GM19372 (cell line): ENCODE data around the gene MRTFA.

Source experiments
- ATAC-seq: cut with Tn5 transposase; IDR thresholded peaks from one replicate; pipeline ENCODE4 v1.9.1; 2021; ENCODE audit warnings: mild to moderate bottlenecking, low read depth, moderate library complexity; ENCODE audit not compliant: unreplicated experiment

Gene MRTFA

DNA sequence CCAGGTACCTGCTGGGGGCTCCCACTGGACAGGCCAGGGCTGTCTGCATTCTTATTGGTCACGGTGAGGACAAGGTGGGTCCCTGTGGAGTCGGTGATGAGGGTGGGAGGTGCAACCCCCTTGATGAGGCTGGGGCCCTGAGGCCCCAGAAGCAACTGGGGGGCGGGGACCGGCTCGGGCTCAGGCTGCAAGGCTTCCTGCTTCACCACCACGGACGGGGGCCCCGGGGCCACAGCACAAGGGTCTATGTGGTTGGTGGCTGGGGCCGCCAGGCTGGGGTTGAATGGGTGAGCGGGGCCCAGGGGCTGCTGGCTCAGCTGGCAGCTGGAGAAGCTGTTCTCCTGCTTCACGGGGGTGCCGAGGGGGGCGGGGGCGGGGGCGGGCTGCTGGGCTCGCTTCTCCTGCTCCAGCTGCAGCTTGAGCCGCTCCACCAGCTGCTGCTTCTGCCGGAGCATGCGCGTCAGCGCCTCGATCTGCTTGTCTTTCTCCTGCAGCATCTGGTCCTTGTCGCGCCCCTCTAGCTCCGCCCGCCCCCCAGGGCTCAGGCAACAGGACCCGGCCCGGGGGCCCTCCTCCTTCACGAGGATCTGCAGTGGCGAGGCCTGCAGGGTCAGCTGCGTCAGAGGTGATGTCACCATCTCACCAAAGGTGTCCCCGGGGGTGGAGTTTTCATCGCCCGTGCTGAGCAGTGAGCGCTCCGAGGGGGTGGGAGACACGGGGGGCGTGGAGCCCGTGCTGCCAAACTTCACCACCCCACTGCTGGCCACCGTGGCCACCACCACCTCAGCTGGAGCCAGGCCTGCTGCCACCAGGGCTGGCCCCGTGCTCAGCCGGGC, 217.9 kb downstream of the MRTFA start:
- no peak for ATAC-seq

DNA sequence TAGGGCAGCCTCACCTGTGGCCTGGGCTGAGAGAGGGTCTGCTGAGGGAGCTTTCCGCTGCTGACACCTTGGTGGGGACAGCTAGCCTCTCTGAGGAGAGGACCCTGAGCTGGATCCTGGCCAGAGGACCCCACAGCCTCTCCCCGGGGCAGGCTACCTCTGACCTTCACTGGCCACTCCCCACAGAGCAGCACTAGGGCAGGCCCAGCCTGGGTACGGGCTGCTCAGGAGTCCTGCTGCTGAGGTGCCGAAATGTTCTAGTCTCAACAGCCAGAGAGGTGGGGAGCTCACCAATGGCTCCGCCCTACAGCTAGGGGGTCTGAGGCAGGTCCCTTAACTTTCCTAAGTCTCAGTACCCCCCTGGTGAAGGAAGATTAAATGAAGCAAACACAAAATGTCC, 218.6 kb downstream of the MRTFA start:
- no peak for ATAC-seq

DNA sequence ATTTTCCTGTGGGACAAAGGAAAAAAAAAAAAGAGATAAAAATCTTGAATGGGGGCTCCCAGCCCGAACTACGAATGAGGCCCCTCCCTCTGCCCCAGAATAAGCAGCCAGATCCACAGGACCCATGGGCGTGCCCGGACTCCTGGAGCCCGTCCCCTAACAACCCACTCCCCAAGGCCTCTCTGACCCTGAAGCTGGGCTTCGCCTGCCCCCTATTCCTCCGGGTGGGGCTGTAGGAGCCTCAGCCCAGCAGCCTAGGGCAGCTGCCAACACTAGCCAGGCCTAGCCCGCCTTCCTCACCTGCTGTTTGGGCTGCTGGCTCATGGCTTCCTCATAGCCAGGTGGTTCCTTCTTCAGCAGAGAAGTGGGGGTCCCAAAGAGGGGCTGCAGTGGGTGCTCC, 219.5 kb downstream of the MRTFA start:
- ATAC-seq: no peak

DNA sequence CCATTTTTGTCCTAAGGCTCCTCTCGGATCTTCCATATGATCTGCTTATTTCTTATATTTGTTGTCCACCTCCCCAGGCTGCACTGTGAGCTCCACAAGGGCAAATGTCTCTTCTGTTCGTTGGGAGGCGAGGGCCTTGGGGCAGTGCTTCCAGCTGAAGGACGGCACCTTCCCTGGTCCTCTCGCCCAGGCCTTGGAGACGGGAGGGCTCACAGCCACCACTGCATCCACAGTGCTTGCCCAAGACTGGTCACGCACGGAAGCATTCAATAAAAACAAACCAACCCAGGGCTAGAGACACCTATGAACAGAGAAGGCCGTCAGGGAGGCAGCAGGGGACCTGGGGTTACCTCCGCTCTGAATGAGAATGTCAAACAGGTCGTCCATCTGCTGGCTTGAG, 219.9 kb downstream of the MRTFA start:
- ATAC-seq: no peak

DNA sequence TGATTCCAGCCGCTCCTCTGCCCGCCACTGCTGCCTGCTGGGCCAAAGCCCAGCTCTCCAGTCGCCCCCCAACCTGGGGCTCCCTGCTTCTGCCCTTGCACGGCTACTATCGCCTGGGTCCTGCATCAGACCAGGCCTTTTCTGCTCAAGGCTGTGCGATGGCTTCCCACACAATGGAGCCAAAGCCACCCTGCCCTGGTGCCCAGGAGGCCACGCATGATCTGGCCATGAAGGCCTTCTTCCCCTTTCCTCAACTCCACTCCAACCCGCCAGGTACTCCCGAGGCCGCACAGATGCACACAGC, 220.3 kb downstream of the MRTFA start:
- no peak for ATAC-seq

DNA sequence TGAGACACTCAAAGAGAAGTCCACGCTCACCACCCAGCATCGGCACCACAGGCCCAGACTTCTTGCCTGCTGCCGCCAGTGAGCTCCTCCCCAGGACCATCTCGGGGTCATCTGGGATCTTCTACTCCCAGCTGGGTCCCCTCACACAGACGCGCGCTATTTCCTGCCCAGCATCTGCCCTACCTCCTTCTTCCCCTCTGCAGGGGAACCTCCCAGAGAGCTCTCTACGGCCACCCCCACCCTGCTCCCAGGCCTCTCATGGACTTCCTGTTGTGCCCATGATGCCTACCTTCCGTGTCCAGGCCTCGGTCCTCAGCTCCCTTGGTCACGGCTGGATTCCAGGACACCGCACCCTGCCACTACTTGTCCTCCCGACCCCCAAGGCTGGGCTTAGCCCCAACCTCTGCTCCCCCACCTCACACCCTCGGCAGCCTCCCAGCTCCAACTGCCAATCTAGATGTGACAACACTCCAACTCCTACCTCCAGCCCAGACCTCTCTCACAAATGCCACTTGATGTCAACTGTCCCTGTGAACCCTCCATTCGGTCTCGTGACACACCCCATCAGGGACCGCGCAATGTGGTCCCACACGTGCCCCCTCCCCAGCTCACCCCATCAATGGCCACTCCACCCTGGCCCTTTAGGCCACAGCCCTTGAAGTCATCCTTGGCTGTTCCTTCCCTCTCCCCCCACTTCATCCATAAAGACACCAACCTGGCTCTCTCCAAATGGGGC, 220.8 kb downstream of the MRTFA start:
- no peak for ATAC-seq

DNA sequence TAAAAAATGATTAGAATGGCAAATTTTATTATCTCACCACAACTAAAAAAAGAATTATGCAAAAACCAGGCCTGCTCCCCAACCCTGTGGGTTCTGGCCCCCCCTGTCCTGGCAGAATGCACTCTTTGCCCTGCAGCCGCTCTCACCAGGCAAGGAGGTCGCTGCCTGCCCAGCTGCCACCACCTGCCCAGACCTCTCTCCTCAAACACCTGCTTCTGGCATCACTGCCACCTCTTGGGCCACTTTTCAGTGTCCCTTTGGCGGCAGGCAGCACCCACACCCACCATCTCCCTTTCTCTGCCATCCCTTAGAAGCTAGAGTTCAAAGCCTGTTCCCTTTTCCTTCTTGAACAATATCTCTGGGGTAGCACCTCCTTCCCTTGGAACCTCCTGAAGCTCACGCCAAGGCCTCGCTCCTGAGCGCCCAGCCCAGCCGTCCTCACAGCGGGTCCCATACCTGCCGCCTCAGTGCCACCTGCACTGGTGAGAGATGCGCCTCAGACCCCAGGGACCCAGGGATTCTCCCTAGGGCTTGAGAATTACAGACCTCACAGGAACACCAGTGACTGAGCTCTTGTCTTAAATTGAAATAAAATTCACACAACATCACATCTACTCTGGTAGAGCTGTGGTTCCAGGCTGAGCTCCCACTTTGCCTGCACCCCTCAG, 221.5 kb downstream of the MRTFA start:
- ATAC-seq: no peak

DNA sequence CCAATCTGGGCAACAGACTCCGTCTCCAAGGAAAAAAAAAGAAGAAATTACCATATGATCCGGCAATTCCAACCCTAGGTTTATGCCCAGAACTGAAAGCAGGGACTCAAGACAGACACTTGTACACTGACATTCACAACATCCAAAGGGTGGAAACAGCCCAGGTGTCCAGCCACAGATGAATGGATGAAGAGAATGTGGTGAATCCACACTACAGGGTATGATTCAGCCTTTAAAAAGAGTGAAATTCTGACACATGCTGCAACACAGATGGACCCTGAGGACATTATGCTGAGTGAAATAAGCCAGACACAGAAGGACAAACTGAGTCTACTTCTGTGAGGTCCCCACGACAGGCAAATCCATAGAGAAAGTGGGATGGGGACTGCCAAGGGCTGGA, 222.2 kb downstream of the MRTFA start:
- no peak for ATAC-seq

DNA sequence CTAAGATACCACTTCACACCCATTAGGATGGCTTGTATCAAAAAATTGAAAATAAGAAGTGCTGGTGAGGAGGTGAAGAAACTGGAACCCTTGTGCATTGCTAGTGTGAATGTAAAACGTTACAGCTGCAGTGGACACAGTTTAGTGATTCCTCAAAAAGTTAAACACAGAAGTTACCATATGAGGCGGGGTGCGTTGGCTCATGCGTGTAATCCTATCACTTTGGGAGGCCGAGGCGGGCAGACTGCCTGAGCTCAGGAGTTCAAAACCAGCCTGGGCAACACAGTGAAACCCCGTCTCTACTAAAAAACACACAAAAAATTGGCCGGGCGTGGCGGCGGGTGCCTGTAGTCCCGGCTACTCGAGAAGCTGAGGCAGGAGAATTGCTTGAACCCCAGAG, 222.6 kb downstream of the MRTFA start:
- no peak for ATAC-seq

DNA sequence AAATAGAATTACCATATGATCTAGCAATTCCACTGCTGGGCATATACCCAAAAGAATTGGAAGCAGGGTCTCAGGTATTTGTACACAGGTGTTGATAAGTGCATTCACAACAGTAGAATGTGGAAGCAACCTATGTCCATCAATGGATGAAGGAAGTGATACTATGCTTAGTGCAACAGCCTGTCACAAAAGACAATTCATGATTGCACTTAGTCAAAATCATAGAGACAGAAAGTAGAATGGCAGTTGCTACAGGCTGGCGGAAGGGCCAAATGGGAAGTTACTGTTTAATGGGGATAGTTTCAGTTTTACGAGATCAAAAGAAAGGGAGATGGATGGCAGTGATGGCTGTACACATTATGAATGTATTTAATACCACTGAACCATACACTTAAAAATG, 224.1 kb downstream of the MRTFA start:
- ATAC-seq: no peak

DNA sequence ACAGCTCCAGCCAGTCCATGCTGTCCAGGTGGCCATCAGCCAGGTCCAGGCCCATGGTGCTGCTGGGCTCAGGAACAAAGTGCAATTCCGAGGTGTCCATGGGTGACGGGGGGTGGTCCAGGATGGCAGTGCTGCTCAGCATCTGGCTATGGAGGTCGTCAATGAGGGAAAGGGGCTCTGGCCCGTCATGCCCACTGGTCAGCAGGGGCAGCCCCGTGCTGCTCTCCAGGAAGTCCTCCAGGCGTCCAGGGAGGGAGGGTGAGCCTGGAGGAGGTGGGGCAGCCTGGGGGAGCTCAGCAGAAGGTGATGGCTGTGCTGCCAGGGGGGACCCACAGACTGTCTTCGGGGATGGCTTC, 225.0 kb downstream of the MRTFA start:
- ATAC-seq: no peak

DNA sequence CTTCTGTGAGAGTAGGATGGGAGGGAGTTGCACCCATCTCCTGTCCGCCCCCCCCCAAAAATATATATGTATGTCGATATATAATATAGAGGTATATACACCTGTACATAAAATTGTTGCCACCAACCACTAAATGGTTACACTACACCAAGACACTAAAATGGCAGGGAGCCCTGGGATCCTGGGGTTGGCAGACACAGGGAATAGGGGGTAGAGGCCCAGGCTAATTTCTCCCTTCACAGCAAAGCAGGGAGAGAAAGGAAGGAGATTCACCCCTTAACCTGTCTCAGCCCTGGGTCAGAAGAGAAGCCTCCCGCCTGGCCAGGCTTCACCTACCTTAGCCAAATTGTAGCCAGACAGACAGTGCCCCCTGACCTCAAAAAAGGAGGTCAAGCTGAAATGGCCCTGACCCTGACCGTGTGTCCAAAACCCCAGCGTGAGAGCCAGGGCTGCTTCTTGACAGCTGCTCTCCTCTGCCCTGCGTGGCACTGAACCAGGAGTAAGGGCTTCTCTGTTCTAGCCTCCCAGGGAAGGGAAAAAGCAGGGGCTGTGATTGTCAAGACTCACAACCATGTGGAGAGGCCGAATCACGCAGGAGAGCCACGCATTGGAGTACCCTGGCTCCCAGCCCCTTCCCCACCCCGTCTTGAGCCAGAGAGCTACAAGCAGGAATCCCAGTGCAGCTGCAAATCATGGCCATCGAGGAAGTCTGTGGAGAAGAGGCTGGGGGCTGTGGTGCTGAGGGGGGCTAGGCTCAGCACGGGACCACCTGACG, 225.6 kb downstream of the MRTFA start:
- no peak for ATAC-seq

DNA sequence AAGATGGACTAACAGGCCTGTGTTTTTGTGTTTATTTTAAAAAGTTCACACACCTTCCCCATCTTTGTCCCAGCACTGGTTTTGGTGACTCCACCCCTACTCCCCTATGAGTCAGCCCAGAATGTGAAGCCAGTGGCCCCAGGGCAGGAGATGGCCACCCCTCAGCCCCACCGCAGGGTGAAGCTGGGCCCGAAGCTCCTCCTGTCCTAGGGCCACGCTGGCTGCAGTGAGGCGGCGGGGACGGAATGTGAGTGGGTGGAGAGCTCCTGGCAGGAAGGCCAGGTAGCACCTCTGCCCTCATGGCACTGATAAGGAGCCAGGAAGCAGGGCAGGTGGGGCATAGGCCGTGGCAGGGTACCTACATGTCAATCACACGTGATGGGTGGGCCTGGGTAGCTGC, 226.2 kb downstream of the MRTFA start:
- no peak for ATAC-seq

DNA sequence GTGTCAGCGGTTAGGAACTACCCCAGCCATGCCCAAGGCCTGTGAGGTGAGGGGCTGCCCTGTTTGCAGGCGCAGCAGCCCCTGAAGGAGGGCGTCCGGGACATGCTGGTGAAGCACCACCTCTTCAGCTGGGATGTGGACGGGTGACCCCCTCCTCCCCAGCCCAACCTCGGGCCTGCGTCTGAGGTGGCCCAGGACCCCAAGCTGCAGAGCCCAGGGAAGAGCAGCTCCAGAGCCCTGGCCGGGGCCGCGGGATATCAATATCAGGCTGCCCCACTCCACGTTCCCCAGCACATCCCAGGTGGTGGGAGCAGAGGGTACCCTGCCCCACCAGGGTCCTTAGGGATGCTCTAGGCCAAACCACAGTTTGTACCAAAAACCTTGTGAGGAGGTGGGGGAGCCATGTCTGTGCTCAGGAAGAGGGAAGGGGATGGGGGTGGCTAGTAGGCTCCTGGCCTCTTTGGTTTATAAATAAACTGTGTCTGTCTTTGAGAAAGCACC, 226.9 kb downstream of the MRTFA start:
- no peak for ATAC-seq

DNA sequence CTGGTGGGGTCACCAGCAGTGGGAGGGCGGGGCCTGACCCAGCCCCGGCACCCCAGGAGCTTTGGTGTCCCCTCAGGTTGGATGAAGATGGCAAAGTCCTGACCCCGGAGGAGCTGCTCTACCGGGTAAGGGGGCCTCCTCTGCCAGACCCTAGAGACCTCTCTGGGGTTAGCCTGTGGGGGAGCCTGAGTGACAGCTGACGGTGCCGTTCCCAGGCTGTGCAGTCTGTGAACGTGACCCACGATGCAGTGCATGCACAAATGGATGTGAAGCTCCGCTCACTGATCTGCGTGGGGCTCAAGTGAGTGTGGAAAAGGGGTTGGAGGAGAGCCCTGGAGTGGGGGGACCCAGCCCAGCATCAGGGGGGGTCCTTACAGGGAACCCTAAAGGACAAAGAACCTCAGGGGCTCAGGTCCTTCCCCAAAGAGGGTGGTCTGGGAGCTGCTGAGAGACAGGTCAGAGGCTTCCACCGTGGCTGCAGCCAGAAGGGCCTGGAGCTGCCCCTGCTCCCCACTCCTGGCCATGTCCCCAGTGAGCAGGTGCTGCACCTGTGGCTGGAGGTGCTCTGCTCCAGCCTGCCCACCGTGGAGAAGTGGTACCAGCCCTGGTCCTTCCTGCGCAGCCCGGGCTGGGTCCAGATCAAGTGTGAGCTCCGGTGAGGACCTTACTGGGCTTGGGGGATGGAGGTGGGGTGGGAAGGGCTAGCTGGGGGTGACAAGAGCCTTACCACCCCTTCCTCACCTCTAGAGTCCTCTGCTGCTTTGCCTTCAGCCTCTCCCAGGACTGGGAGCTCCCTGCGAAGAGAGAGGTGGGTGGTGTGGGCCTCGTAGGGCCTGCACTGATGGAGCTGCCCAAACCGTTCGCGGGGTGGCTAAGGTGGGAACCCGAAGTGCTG, 227.6 kb downstream of the MRTFA start:
- ATAC-seq: no peak

DNA sequence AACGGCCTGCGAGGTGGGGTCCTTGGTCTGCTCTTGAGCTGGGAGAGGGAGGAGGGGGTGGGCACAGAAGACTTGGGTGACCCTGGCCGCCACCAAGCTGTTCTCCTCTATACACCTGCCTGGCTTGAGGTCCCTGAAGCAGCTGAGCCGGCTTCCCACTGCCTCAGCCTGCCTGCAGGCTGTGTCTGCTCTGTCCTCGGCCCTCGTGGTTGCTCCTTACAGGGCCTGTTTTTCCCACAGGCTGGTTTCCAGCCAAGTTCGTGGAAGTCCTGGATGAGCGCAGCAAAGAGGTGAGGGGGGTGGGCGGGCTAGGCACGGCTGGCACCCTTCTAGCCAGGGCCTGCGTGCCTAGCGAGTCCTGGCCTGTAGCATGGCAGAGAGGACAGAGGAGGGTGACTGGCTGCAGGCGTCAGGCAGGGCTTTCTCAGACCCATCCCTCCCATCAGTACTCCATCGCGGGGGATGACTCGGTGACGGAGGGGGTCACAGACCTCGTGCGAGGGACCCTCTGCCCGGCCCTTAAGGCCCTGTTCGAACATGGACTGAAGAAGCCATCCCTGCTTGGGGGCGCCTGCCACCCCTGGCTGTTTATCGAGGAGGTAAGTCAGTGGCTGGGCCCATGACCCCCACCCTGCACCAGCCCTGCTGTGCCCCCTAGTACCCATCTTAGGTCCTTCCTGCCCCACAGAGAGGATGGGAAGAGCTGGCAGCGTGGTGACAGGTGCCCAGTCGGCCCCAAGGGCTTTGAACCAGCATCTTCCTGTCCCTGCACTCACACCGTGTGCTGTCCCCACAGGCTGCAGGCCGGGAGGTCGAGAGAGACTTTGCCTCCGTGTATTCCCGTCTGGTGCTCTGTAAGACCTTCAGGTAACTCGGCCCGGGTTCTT, 228.4 kb downstream of the MRTFA start:
- no peak for ATAC-seq

DNA sequence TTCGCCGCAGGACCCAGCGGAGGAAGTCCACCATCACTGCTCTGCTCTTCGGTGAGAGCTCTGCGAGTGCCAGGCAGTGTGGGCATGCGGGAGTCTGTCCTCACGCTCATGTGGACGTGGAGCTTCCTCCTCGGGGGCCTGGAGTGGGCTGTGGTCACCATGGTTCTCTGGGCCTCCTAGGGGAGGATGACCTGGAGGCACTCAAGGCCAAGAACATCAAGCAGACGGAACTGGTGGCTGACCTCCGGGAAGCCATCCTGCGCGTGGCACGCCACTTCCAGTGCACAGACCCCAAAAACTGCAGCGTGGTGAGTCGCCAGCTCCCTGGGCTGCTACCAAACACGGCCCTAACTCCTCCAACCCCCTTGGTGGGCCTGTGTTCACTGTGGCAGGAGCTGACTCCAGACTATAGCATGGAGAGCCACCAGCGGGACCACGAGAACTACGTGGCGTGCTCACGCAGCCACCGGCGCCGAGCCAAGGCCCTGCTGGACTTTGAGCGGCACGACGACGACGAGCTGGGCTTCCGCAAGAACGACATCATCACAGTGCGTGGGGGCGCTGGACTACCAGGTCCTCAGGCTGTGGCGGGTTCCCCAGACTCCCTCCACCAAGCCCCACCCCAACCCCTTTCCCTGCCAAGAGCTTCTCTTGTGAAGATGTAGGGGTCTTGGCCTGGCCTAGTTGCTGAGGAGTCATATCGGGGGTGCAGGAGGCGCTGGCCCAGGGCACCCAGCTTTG, 229.3 kb downstream of the MRTFA start:
- ATAC-seq: no peak
